Non-pigmented ciliary epithelial cell (primary cell): ENCODE measurements around the gene CPNE7.

Experiments
- DNase-seq: peaks from one replicate; pipeline ENCODE4 v3.0.0-alpha.2; 2010; ENCODE audit warnings: low read depth

CPNE7 gene

GRCh38 chr16:89605186-89605970 is 29.8 kb downstream of the CPNE7 start:
- DNase-seq: no peak

- DNase-seq: no peak
These were observed 30.4 kb downstream of the CPNE7 start for GRCh38 chr16:89606006-89606405.

GRCh38 chr16:89607453-89607852 is 31.9 kb downstream of the CPNE7 start:
- DNase-seq: no peak

GRCh38 chr16:89607937-89608740 is 32.6 kb downstream of the CPNE7 start:
- no peak for DNase-seq

- DNase-seq: no peak
These were observed 34.5 kb downstream of the CPNE7 start for GRCh38 chr16:89610108-89610453.

GRCh38 chr16:89612415-89613166 is 37.0 kb downstream of the CPNE7 start:
- no peak for DNase-seq

GRCh38 chr16:89613231-89613953 is 37.8 kb downstream of the CPNE7 start, which contains the start of gene DPEP1:
Gene DPEP1 (plus strand): TSS chr16:89613642. CDS start chr16:89630411, 16,769 bp downstream.
- DNase-seq: no peak

- DNase-seq: no peak
These were observed 38.4 kb downstream of the CPNE7 start for GRCh38 chr16:89613954-89614459.

GRCh38 chr16:89615176-89615575 is 39.6 kb downstream of the CPNE7 start:
- no peak for DNase-seq

GRCh38 chr16:89615596-89616090 is 40.1 kb downstream of the CPNE7 start:
- no peak for DNase-seq

GRCh38 chr16:89616623-89617022 is 41.1 kb downstream of the CPNE7 start:
- no peak for DNase-seq

- no peak for DNase-seq
These were observed 41.5 kb downstream of the CPNE7 start for GRCh38 chr16:89617036-89617435.

- DNase-seq: no peak
These were observed 42.8 kb downstream of the CPNE7 start for GRCh38 chr16:89618109-89618998.

- DNase-seq: no peak
These were observed 44.3 kb downstream of the CPNE7 start for GRCh38 chr16:89619840-89620239.

GRCh38 chr16:89620406-89620841 is 44.9 kb downstream of the CPNE7 start:
- DNase-seq: no peak

GRCh38 chr16:89621136-89621697 is 45.7 kb downstream of the CPNE7 start:
- DNase-seq: no peak

- no peak for DNase-seq
These were observed 46.3 kb downstream of the CPNE7 start for GRCh38 chr16:89621698-89622409.

- no peak for DNase-seq
These were observed 48.1 kb downstream of the CPNE7 start for GRCh38 chr16:89623511-89624261.
